Fibroblast of the aortic adventitia (primary cell): ENCODE measurements around the gene UGT1A6. TPM values are rescaled to one million over a fixed set of nuclear protein-coding genes. Genes with fewer than 3 reads are reported as not detected.
A peak's percentile ranks its signal among the peaks of the same experiment; 100 is the strongest.

ENCODE experiments used
- DNase-seq: peaks from one replicate; pipeline ENCODE4 v3.0.0-alpha.2; 2010; ENCODE audit warnings: low read depth
- H3K4me3 ChIP-seq: 2 replicates; pipeline ENCODE4 v1.5.1; 2011; ENCODE audit warnings: low read depth, mild to moderate bottlenecking, control low read depth, low read length, moderate library complexity
- CTCF ChIP-seq: IDR thresholded peaks from 2 replicates; pipeline ENCODE4 v1.5.1; 2011; ENCODE audit warnings: mild to moderate bottlenecking, low read length, control low read depth, inconsistent platforms; ENCODE audit not compliant: insufficient read depth
- total RNA-seq: library from RNA; depleted of rRNA; stranded (reverse); fragments of >200 nt; gene quantifications from 2 replicates; pipeline ENCODE4 v1.2.3, GENCODE V29; 2012; ENCODE audit warnings: low replicate concordance

Gene UGT1A6
- total RNA-seq, 1 donor: 0.09 TPM

- DNase-seq: no peak
- no peak within 1 kb of the TSS for H3K4me3 ChIP-seq
Observed at GRCh38 chr2:233681521-233682099, 11.1 kb upstream of the UGT1A6 start, which contains the start of gene UGT1A7. TSS of gene UGT1A7 (plus strand) at chr2:233681901. CDS start at chr2:233681938, 37 bp downstream.

GRCh38 chr2:233684640-233685039 is 8.1 kb upstream of the UGT1A6 start:
- no peak overlapping the region for H3K4me3 ChIP-seq
- no peak for TF ChIP-seq CTCF

More at GRCh38 chr2:233681521-233682099, 11.1 kb upstream of the UGT1A6 start, which contains the start of gene UGT1A7:
- TF ChIP-seq CTCF: no peak

GRCh38 chr2:233686928-233687327 is 5.8 kb upstream of the UGT1A6 start:
- DNase-seq: no peak
- no peak for TF ChIP-seq CTCF
- H3K4me3 ChIP-seq: no peak overlapping the region

More at GRCh38 chr2:233684640-233685039, 8.1 kb upstream of the UGT1A6 start:
- no peak for DNase-seq

GRCh38 chr2:233688341-233688740 is 4.3 kb upstream of the UGT1A6 start:
- no peak for TF ChIP-seq CTCF
- no peak overlapping the region for H3K4me3 ChIP-seq

GRCh38 chr2:233689031-233689430 is 3.7 kb upstream of the UGT1A6 start:
- no peak for TF ChIP-seq CTCF
- no peak overlapping the region for H3K4me3 ChIP-seq
- DNase-seq: no peak

More at GRCh38 chr2:233688341-233688740, 4.3 kb upstream of the UGT1A6 start:
- DNase-seq: no peak

GRCh38 chr2:233689501-233689900 is 3.2 kb upstream of the UGT1A6 start:
- TF ChIP-seq CTCF: no peak
- no peak overlapping the region for H3K4me3 ChIP-seq
- DNase-seq: peak; percentile 74

GRCh38 chr2:233690444-233690843 is 2.2 kb upstream of the UGT1A6 start:
- TF ChIP-seq CTCF: no peak
- no peak overlapping the region for H3K4me3 ChIP-seq
- peak; percentile 59 for DNase-seq
